GM12878 (cell line): ENCODE data around the gene KAZN. TPM values are rescaled to one million over a fixed set of nuclear protein-coding genes. Genes with fewer than 3 reads are reported as not detected.

Experiments
- ATAC-seq: fragments of 200-7000 bp; cut with Tn5 transposase; 3 replicates; pipeline ENCODE4 v1.9.1; 2020; ENCODE audit warnings: mild to moderate bottlenecking, moderate library complexity
- BruUV-seq: library from RNA; stranded (reverse); fragments of 400-500 nt; replicated peaks from 2 replicates; lab custom pipeline; 2021; lab: Mats Ljungman, UMichigan
- CTCF ChIA-PET: fragments of 300-600 bp; sonication (Branson Sonifier 250); formaldehyde crosslinking; extraction: SDS; loops from one replicate; lab custom pipeline; 2021; ENCODE audit warnings: inconsistent platforms; lab: Yijun Ruan, JAX
- POLR2A ChIA-PET: fragments of 350-600 bp; formaldehyde crosslinking; extraction: SDS; loops from one replicate; lab custom pipeline; 2021; ENCODE audit warnings: inconsistent platforms; lab: Charles Lee
- RAD21 ChIA-PET: fragments of 300-600 bp; sonication (Branson Sonifier 250); formaldehyde crosslinking; loops from one replicate; lab custom pipeline; 2023; ENCODE audit warnings: antibody characterized with exemption; ENCODE audit not compliant: unreplicated experiment; lab: Charles Lee
- SMC1A ChIA-PET: fragments of 300-600 bp; sonication (Branson Sonifier 250); formaldehyde crosslinking; loops from one replicate; lab custom pipeline; 2023; ENCODE audit not compliant: unreplicated experiment, uncharacterized antibody; lab: Charles Lee
- DNase-seq: peaks from one replicate; pipeline ENCODE4 v3.0.0-alpha.2; 2011; ENCODE audit warnings: low read depth, low spot score
- FAIRE-seq: peaks from 3 replicates; lab custom pipeline; 2011; peaks lifted over from hg19 to GRCh38; lab: Jason Lieb, UNC
- H2AFZ ChIP-seq: 2 replicates; pipeline ENCODE4 v1.6.0; 2011; ENCODE audit warnings: low read depth, low read length, control low read depth; ENCODE audit not compliant: control insufficient read depth
- H3K27ac ChIP-seq: 2 replicates; pipeline ENCODE4 v1.5.1; 2011; ENCODE audit warnings: control low read depth; ENCODE audit not compliant: control insufficient read depth, insufficient read depth
- H3K27me3 ChIP-seq, 2 experiments: replicated peaks in 1 of 2; 2 replicates each; pipeline versions ENCODE4 v1.6.0 to v1.6.1; 2011; ENCODE audit warnings: low read length in 1 of 2; ENCODE audit not compliant: control insufficient read depth in 2 of 2, insufficient read depth in 2 of 2
- H3K36me3 ChIP-seq, 2 experiments: 2 replicates each; pipeline ENCODE4 v1.5.1; 2011; ENCODE audit warnings: low read length in 1 of 2; ENCODE audit not compliant: control insufficient read depth in 2 of 2, insufficient read depth in 2 of 2
- H3K4me1 ChIP-seq: 2 replicates; pipeline ENCODE4 v1.6.1; 2011; ENCODE audit warnings: mild to moderate bottlenecking, low read length, moderate library complexity, mixed read lengths; ENCODE audit not compliant: control insufficient read depth, insufficient read depth
- H3K4me2 ChIP-seq: 2 replicates; pipeline ENCODE4 v1.6.0; 2011; ENCODE audit warnings: control low read depth; ENCODE audit not compliant: control insufficient read depth, insufficient read depth
- H3K4me3 ChIP-seq: fragments of 200-600 bp; sonication (generic); 2 replicates; pipeline ENCODE4 v1.5.1; 2016
- H3K79me2 ChIP-seq: 2 replicates; pipeline ENCODE4 v1.6.0; 2011; ENCODE audit warnings: low read length; ENCODE audit not compliant: control insufficient read depth, insufficient read depth
- H3K9ac ChIP-seq: 2 replicates; pipeline ENCODE4 v1.8.0; 2011; ENCODE audit warnings: low read length, control low read depth, mixed read lengths; ENCODE audit not compliant: control insufficient read depth, insufficient read depth
- H3K9me3 ChIP-seq: replicated peaks from 3 replicates; pipeline ENCODE4 v1.5.1; 2011; ENCODE audit warnings: mild to moderate bottlenecking, low read length; ENCODE audit not compliant: control insufficient read depth, insufficient read depth
- H4K20me1 ChIP-seq: 2 replicates; pipeline ENCODE4 v1.6.0; 2011; ENCODE audit not compliant: control insufficient read depth, insufficient read depth
- BHLHE40 ChIP-seq, 2 experiments: fragments of 450-650 bp in 1 of 2; IDR thresholded peaks; 2 replicates each; pipeline ENCODE4 v1.6.1; 2011 to 2017; ENCODE audit warnings: low read depth in 2 of 2, borderline replicate concordance in 1 of 2, improper control_type of control experiment in 1 of 2, low read length in 1 of 2, mild to moderate bottlenecking in 1 of 2
- CEBPZ ChIP-seq: fragments of 150-350 bp; IDR thresholded peaks from 2 replicates; pipeline ENCODE4 v1.6.1; 2016; ENCODE audit warnings: low read depth, low read length
- CREM ChIP-seq: IDR thresholded peaks from 2 replicates; pipeline ENCODE4 v1.6.1; 2014; ENCODE audit warnings: antibody characterized with exemption, low read depth
- CUX1 ChIP-seq: IDR thresholded peaks from 2 replicates; pipeline ENCODE4 v1.6.1; 2012; ENCODE audit warnings: improper control_type of control experiment, low read depth, low read length; ENCODE audit not compliant: insufficient replicate concordance
- EED ChIP-seq: sonication (generic); IDR thresholded peaks from 2 replicates; pipeline ENCODE4 v1.6.1; 2016; ENCODE audit warnings: antibody characterized with exemption, low read depth
- ELK1 ChIP-seq: IDR thresholded peaks from 2 replicates; pipeline ENCODE4 v1.6.1; 2012; ENCODE audit warnings: low read depth, low read length, improper control_type of control experiment
- IKZF2 ChIP-seq, 2 experiments: fragments of 450-650 bp; IDR thresholded peaks; 2 replicates each; pipeline ENCODE4 v1.6.1; 2017; ENCODE audit warnings: mild to moderate bottlenecking in 2 of 2, moderate library complexity in 2 of 2
- MLLT1 ChIP-seq: fragments of 450-650 bp; IDR thresholded peaks from 2 replicates; pipeline ENCODE4 v1.6.1; 2016; ENCODE audit warnings: mild to moderate bottlenecking
- MTA3 ChIP-seq: IDR thresholded peaks from 2 replicates; pipeline ENCODE4 v1.6.1; 2012; ENCODE audit warnings: low read length, inconsistent platforms, borderline replicate concordance
- POLR2A ChIP-seq: IDR thresholded peaks from 2 replicates; pipeline ENCODE4 v1.6.1; 2011; ENCODE audit warnings: low read depth, mild to moderate bottlenecking, low read length
- SREBF2 ChIP-seq: IDR thresholded peaks from 2 replicates; pipeline ENCODE4 v1.6.1; 2012; ENCODE audit warnings: mild to moderate bottlenecking, low read length
- WGBS: methylation state at CpG from one replicate; pipeline ENCODE4 v1.1.6; 2016; ENCODE audit warnings: low lambda C conversion rate; ENCODE audit not compliant: insufficient replicate concordance, insufficient coverage; ENCODE audit errors: missing lambda C conversion rate; 5-methylcytosine and 5-hydroxymethylcytosine counted together
- in situ Hi-C: fragments of 300-500 bp; cut with MboI; formaldehyde crosslinking; loops from 9 replicates; pipeline ENCODE4 v1.14.3; 2018; ENCODE audit warnings: mixed read lengths
- intact Hi-C: fragments of 100-400 bp; cut with micrococcal nuclease; formaldehyde crosslinking; loops from one replicate; pipeline ENCODE4 v1.14.2; 2022; ENCODE audit not compliant: unreplicated experiment
- polyA plus RNA-seq, 11 experiments: library from polyadenylated mRNA; depleted of rRNA in 4 of 11; unstranded in 6 of 11; stranded (reverse) in 5 of 11; fragments of >200 nt; fragmentation: Nextera tagmentation in 4 of 11; fragmentation: Illumina TruSeq in 1 of 11; extraction: Ambion mirVana in 4 of 11; extraction: Trizol in 1 of 11; gene quantifications; 1 replicate in 1 of 11; 2 replicates in 10 of 11; pipeline versions ENCODE4 v1.2.1 to v1.2.3, GENCODE V29; 2011 to 2016; ENCODE audit warnings: inconsistent platforms in 2 of 11, missing spikeins in 2 of 11, low read depth in 1 of 11
- total RNA-seq, 4 experiments: library from RNA; depleted of rRNA in 3 of 4; stranded (reverse); fragments of >200 nt in 3 of 4; fragmentation: Illumina TruSeq in 1 of 4; extraction: Trizol in 1 of 4; gene quantifications; 2 replicates each; pipeline versions ENCODE4 v1.2.1 to v1.2.3, GENCODE V29; 2013 to 2021

KAZN gene
- total and polyA plus RNA-seq, 10 of the 15 experiments (the other 5 are each of a cell fraction or from before 2014, with no cell fraction given): 0.72 to 4.0 (median 1.2) TPM

GRCh38 chr1:14922942-14923726, 324.6 kb downstream of the KAZN start:
- H3K9me3 ChIP-seq: no peaks in the 10 kb centered on the region
- in situ Hi-C loops (no loop called here), intact Hi-C loops (loop anchor here (10.0 kb wide), 2 partner anchors 182 to 318 kb away; no protein-coding TSS in a partner anchor)
- ChIA-PET SMC1A (no interaction called here), CTCF (no interaction called here), POLR2A (interaction anchor here (0.6 to 0.7 kb wide), 2 partner anchors 75 to 187 kb away, joined by 3 to 6 read pairs; no protein-coding TSS in a partner anchor), RAD21 (no interaction called here)
- no peaks in the 10 kb centered on the region for H3K79me2 ChIP-seq
- no peaks in the 10 kb centered on the region for H4K20me1 ChIP-seq
- 88% methylated on average over 11 of the region's 11 CpGs for WGBS
- H3K4me2 ChIP-seq: no peak overlapping the region
- DNase-seq (no peak), FAIRE-seq (no peak), ATAC-seq (no peak)
- H3K27me3 ChIP-seq: peaks cover 2 to 15% of the 10 kb centered on the region in 2 experiments; a peak in 3 of 4 replicates
- H3K4me1 ChIP-seq: no peaks in the 10 kb centered on the region
- no peak overlapping the region for H3K9ac ChIP-seq
- H2AFZ ChIP-seq: no peak overlapping the region
- no peak overlapping the region for H3K4me3 ChIP-seq
- no peak overlapping the region for H3K27ac ChIP-seq
- BruUV-seq: no TSS peak
- no peaks in the 10 kb centered on the region for H3K36me3 ChIP-seq
- TF ChIP-seq CUX1 (no peak), EED (no peak), SREBF2 (no peak), CEBPZ (no peak), POLR2A (no peak), CREM (no peak), MTA3 (no peak), BHLHE40 (IDR thresholded peaks at IDR 0.05; ENCODE audit: borderline replicate concordance in 1 of 2, low read depth in 2 of 2, low read length in 1 of 2) (no peak), IKZF2 (IDR thresholded peaks at IDR 0.05) (no peak), ELK1 (no peak), MLLT1 (no peak)
